ENCODE results near the gene AIPL1. TPM values are rescaled to one million over a fixed set of nuclear protein-coding genes. Genes with fewer than 3 reads are reported as not detected.
"Not testable (repeated sequence)": the region's sequence is repeated elsewhere in the genome, so short reads cannot be mapped to it uniquely, and the experiment has no call there.

AIPL1 gene, protein sequence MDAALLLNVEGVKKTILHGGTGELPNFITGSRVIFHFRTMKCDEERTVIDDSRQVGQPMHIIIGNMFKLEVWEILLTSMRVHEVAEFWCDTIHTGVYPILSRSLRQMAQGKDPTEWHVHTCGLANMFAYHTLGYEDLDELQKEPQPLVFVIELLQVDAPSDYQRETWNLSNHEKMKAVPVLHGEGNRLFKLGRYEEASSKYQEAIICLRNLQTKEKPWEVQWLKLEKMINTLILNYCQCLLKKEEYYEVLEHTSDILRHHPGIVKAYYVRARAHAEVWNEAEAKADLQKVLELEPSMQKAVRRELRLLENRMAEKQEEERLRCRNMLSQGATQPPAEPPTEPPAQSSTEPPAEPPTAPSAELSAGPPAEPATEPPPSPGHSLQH
- polyA plus RNA-seq (ENCODE audit: insufficient read length in 10 of 10): under 1 TPM in 1 of 10 donors, not detected in 9; 0.07 TPM
- long read RNA-seq, donor 1: 0 reads
- long read RNA-seq, donor 2: 0 reads
- long read RNA-seq, donor 3: 0 reads
- long read RNA-seq, donor 4: 0 reads
- long read RNA-seq, donor 5: 0 reads
- long read RNA-seq, donor 6: 0 reads
- long read RNA-seq, donor 7: 0 reads
- long read RNA-seq, donor 8: 0 reads
- long read RNA-seq, donor 9: 0 reads

DNA sequence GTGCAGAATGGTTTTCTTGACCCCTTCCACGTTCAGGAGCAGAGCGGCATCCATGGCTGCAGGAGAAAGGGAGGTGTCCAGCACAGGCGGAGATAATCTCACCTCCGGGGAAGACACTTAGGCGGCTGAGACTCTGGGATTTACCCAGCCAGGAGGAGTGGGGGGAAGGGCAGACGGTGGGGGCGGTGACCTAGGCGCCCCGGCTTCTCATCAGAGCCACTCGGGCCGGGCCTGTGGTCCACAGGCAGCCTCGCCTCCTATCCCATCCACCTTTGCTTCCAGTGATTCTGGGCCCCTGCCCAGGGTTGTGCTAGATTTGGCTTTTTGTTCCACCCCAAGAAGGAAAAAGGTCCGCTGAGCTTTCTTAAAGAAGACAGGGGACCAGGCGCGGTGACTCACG lies at the start of gene AIPL1:
TSS of gene AIPL1 (minus strand) at position 71 of the 400 bp plus-strand sequence. CDS start at position 54, 17 bp downstream.
- no peak for DNase-seq

DNA sequence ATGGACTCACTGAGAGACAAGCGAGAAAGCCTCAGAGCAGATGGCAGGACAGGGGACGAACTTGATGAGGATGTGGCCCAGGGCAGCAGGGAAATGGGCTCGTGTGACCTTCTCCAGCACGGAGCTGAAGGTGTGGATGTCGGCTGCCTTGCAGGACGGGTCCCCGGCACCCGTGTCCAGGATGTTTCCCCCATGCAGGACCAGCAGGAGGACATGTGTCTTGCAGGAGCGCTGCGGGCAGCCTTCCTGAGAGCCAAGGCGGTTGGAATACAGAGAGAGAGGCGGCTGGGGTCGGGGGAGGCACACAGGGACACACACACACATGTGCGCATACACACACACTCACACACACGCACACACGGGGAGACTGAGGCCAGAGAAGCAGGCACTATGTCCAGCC lies 48.6 kb upstream of the AIPL1 start:
- DNase-seq: no peak

DNA sequence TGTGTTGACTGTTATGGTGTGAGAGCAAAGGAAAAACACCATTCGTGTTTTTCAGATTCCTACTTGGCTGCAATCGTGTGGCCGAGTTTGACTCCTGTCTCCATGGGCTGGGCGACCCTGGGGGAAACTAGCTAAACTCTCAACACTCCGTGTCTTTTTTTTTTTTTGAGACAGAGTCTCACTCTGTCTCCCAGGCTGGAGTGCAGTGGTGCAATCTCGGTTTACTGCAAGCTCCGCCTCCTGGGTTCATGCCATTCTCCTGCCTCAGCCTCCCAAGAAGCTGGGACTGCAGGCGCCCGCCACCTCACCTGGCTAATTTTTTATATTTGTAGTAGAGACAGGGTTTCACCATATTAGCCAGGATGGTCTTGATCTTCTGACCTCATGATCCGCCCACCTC lies 47.9 kb upstream of the AIPL1 start:
- DNase-seq: not testable (repeated sequence)

DNA sequence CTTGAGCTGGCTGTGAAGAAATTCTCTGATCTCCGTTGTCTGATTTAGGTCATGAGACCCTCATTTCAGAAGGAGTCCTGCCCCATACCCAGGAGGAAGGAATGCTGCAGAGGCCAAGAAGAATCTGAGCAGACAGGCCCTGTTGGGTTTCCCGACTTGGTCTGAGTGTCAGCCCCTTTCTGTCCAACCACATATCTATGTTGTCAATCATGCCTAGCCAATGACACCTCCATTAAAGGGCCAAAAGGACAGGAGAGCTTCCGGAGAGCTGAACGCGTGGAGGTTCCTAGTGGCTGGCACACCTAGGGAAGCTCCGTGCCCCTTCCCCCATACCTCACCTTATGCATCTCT lies 47.2 kb upstream of the AIPL1 start:
- DNase-seq: no peak

DNA sequence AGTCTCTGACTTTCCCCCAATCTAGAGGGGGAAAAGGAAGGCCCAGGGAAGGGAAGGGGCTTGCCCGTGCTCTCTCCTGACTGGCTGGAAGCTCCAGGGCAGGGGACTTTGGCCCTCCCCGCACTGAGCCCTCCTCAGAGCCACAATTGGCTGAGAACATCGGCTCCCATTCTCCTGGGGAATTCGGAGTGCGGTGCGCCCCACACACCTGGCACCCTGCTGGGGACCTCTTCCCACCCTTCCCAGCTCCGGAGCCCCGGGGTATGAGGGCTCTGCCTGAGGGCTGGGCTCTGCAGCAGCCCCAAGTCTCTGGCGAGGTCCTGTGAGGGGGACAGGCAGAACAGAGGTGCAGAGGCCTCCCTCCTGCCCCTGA lies 45.4 kb upstream of the AIPL1 start:
- DNase-seq: no peak

DNA sequence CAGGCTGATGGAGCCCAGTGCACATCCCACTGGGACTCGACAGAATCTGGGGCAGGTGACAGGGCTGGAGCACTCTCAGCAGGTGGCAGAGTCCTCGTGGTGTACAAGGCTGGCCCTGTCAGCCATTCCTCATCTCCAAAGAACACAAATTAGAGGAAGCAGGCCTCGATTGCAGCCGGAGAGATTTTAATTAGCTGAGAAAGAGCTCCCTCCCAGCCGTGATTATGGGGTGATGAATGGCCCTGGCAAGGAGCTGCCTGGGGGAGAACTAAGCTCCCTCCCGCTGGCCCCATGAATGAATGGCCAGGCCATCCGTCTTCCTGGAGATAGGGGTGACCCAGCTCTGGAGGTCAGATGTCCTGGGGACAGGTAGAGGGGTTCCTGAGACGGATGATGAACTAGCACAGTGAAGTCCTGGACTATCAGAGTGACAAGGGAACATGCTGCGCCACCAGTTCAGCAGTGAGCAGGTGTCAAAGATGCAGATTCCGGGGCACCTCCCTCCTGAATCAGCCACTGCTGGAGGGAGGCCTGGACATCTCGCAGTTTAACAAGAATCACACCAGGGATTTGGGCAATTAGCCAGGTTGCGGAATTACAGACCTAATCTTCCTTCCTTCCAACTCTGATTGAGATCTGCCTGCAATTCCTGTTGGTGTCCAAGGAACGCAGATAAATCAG lies 44.8 kb upstream of the AIPL1 start:
- no peak for DNase-seq

DNA sequence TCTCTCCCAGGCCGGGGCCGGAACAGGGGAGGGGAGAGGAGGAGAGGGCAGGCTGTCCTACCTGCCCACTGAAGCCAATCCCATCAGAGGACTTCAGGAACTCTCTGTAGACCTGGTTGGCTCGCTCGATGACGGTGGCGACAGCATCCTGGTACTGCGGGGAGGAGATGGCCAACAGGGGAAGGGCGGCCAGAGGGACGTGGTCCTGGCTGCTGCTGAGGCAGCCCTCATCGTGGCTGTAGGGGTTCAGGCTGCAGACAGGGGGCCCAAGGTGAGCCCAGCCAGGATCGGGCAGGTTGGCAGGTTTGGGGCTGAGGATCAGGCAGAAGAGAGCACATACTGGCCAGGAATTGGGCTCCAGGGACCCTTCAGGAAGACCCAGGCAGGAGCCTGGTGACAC lies 43.6 kb upstream of the AIPL1 start:
- DNase-seq: no peak

DNA sequence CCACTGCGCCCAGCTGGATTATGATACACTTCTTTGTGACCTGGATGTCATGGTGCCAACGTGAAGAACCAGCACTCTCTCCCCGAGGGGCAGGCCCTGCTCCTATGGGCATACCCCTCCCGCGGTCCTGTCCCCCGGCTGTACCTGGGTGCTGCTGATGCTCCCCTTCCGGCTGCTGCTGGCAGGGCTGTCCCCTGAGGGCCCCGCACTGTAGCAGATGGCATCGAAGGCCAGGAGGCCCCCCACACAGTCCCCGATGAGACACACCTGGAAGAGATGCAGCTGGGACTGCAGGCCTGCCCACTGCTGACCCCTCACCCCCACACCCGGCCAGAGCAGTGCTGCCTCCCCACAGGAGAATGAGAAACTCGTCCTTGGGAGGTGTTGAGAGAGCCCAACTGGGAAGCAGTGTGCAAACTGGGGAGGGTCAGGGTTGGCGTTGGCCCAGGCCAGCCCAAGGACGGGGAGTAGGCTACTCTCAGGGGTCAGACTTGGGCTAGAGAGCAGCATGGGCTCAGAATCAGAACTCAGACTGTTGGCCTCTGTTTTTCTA lies 43.0 kb upstream of the AIPL1 start:
- DNase-seq: no peak

DNA sequence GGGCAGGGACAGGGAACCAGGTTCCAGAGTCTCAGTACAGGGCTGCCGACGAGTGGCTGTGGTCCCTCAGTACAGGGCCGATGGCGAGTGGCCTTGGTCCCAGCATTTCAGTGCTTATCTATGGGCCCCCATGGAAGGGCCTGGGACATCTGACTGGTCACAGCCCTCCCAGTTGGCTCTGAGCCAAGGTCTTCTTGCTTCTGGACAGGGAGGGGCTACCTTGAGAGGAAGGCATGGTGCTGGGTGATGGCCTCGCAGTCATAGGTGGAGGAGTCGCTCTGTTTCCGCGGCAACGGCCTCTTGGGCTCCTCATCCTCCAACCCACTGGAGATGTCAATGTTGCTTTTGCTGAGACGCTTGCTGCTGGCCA lies 41.9 kb upstream of the AIPL1 start:
- DNase-seq: no peak

DNA sequence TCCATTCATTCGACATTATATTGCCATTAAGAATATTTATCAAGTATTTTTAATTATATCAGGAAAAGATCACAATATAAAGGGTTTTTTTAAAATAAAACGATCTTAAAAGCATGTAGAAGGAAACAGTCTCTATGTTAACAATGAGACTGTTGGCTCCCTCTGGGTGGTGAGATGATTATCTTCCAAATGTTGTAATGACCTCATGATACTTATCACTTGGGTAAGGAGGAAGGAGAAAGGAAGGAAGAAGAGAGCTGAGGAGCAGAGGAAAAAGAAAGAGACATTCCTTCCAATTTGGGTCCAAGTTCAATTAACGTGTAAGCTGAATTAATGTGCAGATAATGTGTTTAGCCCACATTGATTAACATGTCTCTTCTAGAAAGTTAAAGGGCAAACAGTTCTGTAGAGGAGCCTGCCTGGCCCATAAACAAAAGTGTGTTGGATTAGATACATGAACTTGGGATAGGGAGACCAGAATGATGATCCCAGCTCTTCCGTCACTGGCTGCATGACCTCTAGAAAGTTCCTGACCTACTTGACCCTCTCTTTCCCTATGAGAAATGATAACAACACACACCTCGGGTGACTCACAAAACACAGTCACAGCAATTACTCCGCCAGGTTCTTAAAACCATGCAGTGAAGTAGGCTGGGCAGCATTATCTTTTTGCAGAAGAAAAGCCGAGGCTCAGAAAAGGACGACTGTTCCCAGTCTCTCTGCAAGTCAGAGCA lies 41.3 kb upstream of the AIPL1 start:
- DNase-seq: no peak

DNA sequence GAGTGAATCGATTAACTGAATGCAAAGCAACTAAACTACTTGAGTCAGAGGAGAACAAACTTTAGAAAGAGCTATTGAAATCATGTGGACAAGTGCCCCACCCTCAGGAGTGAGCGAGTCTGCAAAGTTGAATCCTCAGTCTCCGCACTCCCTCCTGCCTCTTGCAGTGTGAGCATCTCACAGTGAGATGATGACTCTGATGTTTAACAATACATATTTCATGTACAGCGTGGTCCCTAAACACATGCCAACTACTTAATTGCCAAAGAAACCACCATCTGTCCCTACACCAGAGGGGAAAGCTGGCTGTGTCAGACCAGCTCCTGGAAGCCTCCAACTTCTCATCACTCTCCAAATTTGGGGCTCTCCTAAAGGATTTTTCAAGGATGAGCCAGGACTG lies 40.5 kb upstream of the AIPL1 start:
- no peak for DNase-seq

DNA sequence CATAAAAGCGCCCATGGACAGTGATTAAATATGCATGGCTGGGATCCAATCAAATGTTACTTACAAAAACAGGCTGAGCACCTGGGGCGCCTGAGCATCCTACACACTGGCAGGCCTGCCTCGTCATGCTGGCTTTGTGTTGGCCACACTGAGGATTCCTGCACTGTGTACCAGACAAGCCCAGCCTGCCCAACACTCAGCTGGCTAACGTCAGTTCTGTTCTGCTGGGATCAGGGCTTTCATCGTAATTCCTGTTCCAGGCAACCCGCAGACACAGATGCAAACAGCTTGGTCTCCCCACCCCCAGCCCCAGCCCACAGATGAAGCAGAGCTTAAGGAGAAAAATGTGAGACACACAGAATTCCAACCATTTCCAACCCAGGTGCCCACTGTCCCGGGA lies 40.0 kb upstream of the AIPL1 start:
- no peak for DNase-seq

DNA sequence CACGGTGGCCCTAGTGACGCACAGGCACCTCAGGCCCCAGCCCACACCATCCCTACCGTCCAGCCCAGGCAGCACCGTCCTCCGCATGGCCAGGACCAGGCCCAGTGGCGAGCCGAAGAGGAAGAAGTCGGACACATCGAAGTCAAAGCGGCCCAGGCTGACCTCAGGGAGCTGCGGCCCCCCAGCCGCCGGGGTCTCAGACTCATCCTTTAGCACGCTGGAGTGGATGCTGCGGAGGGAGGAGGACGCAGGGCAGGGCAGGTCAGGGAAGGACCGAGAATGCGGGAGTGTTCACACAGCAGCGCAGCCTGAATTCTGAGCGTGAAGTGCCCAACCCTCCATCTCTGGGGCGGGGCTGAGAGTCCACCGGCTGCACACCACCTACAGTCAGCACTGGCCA lies 39.5 kb upstream of the AIPL1 start:
- DNase-seq: no peak

DNA sequence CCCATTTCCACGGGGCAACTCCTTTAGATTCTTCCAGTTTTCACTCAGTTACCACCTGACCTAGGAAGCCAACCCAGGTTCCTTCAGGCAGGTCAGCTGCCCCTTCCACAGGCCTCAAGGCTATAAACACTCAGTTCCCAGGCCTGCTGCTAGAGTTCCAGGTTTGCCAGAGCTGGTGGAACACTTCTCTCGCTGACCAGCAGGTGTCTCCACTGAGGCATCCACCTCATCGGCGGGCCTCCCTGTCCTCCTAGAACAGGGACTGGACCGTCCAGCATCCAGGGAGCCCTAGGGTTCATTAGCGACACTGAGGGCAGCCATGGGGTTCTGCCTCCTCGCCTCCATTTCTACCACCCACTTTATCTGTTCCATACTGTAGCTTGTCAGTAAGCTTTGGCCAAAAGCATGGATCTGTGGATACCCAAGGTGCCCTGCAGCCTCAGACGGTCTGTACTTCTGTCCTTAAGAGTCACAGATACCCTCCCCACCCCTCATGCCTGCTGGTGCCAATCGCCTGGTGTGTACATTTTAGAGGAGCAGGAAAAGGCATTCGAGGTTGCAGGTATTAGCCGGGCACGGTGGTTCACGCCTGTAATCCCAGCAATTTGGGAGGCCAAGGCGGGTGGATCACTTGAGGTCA lies 38.3 kb upstream of the AIPL1 start:
- DNase-seq: peak; percentile 55 to 83 (median 75)

DNA sequence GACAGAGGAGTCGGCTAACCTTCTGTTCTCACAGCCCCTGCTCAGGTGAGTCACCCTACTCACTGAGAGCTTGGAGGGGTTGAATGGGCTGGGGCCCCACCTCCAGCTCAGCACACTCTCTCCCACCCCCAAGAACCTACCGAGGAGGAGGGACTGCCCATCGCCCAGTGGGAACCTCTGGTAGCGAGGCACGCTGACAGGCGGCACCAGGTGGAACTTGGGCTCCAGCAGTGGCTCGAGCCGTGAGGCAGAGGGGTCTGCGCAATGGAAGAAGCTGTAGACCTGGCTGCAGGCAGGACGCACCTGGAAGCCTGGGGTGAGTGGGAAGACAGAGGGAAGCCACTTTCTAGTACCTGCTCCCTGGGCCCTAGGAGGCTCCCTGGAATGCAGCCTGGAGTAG lies 37.6 kb upstream of the AIPL1 start:
- no peak for DNase-seq

DNA sequence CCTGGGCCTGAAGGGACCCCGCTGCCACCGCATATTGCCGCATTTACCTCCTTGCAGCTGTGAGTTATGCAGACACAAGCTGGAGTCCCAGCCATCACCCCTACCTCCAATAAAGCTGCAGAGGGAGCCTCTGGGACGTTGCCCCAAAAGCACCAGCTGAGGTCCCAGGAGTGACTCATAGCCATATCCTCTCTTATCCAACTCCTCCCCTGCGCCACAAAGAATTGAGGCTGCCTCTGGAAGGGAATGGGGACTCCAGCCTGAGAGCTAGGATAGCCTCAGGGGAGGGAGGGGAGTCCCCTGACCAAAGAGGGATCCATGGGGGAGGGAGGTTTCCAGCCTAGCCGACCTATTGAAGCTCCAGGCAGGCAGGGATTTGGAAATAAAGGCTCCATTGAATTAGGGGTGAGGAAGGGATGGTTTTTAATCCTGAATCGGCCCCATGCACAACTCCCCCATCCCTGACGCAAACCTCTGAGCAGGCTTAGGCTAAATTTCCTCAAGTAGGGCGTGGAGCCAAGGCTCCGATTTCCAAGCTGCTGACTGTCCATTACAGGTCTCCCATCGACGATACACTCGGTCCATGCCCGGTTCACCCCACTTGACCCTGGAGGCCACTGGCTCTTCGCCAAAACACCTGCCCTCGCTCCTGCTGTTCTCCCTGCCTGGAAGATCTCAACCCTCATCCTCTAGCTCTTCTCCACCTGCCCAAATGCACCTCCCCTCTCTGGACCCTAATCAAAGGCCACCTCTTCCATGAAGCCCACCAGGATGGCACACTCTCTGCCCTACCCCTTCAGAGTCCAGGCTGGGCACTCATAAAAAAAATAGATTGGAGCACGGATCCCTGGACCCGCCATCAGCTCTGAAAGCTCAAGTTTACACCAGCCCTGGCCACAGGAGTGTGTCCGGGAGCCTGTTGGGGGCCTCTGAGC lies 36.9 kb upstream of the AIPL1 start:
- no peak for DNase-seq

DNA sequence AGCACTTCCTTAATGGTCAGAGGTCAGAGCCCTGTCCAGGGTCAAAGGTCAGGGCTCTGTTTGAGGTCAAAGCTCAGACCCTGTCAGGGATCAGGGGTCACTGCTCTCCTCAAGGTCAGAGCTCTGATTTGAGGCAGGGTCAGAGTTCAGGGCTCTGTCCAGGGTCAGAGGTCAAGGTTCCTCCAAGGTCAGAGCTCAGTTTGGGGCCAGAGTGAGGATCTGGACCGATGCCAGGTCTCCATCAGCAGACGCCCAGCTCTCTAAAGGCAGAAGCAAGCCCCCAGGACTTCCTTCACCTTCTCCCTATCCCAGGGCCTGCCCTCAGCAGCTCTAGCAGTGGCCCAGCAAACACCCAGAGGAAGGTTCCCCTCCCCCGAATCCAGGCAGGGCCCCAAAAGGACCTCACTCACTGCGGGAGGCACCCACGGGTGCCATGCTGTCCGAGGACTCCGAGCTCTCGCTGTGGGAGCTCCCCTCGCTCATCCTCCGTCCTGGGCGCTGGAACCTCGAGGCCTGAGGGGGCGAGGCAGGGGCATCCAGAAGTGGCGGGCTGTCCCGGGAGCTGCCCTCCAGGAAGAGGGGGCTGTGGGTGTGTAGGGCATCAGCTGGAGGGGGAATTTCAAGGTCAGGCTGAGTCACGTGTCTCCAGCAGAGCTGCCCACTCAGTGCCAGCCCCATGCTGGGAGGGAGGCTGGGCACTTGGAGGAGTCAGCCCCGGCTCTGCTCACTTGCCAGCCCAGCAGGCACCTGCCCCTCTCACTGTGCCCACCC lies 36.0 kb upstream of the AIPL1 start:
- DNase-seq: no peak

DNA sequence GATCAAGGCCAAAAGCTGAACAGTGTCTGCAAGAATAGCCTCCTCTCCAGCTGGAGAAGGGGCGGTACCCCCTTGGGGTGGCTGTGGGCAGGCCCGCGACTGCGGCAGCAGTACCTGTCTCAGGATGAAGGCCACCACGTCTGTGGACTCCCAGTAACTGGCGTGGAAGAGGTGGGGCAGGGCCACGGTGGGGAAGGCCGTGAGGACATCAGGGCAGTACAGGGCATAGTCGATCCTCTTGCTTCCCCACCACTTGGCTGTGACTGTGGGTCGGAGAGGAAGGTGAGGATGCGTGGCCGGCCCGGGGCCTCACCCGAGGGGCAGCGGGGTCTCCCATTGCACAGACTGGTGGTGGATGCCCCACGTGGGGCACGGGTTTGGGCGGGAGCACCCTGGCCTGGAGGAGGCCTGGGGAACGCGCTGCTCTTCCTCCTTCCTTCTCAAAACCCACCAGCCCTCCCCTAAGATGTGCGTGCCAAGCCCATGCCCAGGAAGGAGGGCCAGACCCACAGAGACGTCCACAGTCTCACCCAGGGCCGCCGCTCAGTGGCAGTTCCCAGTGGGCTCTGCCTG lies 35.3 kb upstream of the AIPL1 start:
- DNase-seq: no peak

DNA sequence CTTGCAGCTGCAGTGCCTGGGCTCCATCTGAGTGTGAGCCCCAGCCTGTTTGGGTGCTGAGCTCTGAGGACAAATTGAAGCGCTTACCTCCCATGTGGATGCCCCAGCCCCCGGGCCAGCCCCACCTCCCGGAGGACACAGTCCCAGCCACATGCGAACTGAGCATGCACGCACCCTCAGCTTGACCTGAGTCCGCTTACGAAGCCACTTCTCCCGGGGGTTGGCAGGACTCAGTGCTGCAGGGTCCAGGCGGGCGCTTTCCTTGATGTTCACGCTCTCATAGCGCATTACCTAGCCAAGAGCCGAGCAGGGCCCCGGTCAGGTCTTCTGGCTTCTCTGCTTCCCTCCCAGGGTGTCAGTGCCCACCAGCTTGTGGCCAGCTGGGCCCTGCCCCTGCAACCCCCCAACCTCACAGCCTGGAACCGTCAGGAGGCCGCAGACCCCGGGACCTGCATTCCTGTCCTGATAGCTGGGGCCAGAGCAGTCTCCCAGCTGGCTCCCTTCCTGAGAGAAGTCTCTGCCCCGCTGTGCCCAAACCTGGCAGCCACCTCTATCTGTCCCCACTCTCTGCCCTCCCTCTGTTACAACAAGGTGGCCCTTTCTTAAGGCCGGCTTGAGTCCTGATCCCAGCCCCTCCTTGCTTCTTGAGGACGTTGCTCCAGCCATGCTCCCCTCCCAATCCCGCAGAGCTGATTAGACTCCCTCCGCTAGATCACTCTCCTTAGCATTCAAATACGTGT lies 33.3 kb upstream of the AIPL1 start:
- no peak for DNase-seq

All from muscle of back (tissue), 13 donors.